Sigmoid colon (tissue), 7 donors: ENCODE data around the gene MIX23. TPM values are rescaled to one million over a fixed set of nuclear protein-coding genes. Genes with fewer than 3 reads are reported as not detected.

Source experiments
- DNase-seq: peaks from one replicate; pipeline ENCODE4 v3.0.0-alpha.2; 2019
- H3K27ac ChIP-seq, 4 donors: fragments of 200-600 bp; sonication (generic); one replicate each; pipeline ENCODE4 v1.5.1; 2016 to 2019; ENCODE audit warnings: mild to moderate bottlenecking in 1 of 4
- H3K27me3 ChIP-seq, 3 donors: fragments of 200-600 bp; sonication (generic); one replicate each; pipeline ENCODE4 v1.5.1; 2019; ENCODE audit warnings: mild to moderate bottlenecking in 1 of 3
- H3K36me3 ChIP-seq, 4 donors: fragments of 200-600 bp; sonication (generic); one replicate each; pipeline ENCODE4 v1.5.1; 2016 to 2019
- H3K4me1 ChIP-seq, 4 donors: fragments of 200-600 bp; sonication (generic); one replicate each; pipeline ENCODE4 v1.5.1; 2017 to 2019
- H3K4me3 ChIP-seq, 4 donors: fragments of 200-600 bp; sonication (generic); one replicate each; pipeline ENCODE4 v1.5.1; 2017 to 2019; ENCODE audit warnings: mild to moderate bottlenecking in 2 of 4, moderate library complexity in 1 of 4
- H3K9me3 ChIP-seq, 4 donors: fragments of 200-600 bp in 3 of 4; sonication (generic) in 3 of 4; one replicate each; pipeline versions ENCODE4 v1.5.1 to v1.6.1; 2013 to 2019
- EP300 ChIP-seq, 4 donors: sonication (generic); formaldehyde crosslinking; IDR thresholded peaks; one replicate each; pipeline ENCODE4 v1.6.1; 2017; ENCODE audit warnings: antibody characterized with exemption in 4 of 4
- POLR2A ChIP-seq, 2 donors: fragments of 450-650 bp; IDR thresholded peaks; one replicate each; pipeline ENCODE4 v1.6.1; 2016; ENCODE audit warnings: antibody characterized with exemption in 2 of 2, mild to moderate bottlenecking in 2 of 2, moderate library complexity in 2 of 2
- POLR2AphosphoS5 ChIP-seq, 4 donors: sonication (generic); formaldehyde crosslinking; IDR thresholded peaks; one replicate each; pipeline ENCODE4 v1.6.1; 2017; ENCODE audit warnings: antibody characterized with exemption in 4 of 4
- WGBS, 2 donors: extraction: QIAGEN DNeasy Blood & Tissue Kit; methylation state at CpG; one replicate each; pipeline ENCODE4 v1.1.7; 2013; 5-methylcytosine and 5-hydroxymethylcytosine counted together
- intact Hi-C: fragments of 100-400 bp; cut with DNase I; formaldehyde crosslinking; loops from one replicate; pipeline ENCODE4 v1.15.1; 2023
- polyA plus RNA-seq, 3 donors: library from polyadenylated mRNA; stranded (reverse); fragments of 200-250 nt; gene quantifications; one replicate each; pipeline ENCODE4 v1.2.3, GENCODE V29; 2013
- total RNA-seq, 4 donors: library from RNA; depleted of rRNA; stranded (reverse); fragments of >200 nt; gene quantifications; one replicate each; pipeline ENCODE4 v1.1.0, GENCODE V29; 2016
- TF ChIP-seq, protein P1 (sequence below), 4 experiments: fragments of 450-650 bp in 3 of 4; fragments of 200-600 bp in 1 of 4; IDR thresholded peaks; one replicate each; pipeline ENCODE4 v1.5.1; 2016 to 2019; ENCODE audit warnings: antibody characterized with exemption in 4 of 4, mild to moderate bottlenecking in 3 of 4, moderate library complexity in 2 of 4
- donor health status: healthy with polysubstance abuse.
- donor health status: Bipolar disorder and iron deficiency.
- donor health status: healthy.

MIX23 gene
- total and polyA plus RNA-seq, 7 donors = 8.2 to 49.2 (median 24.8) TPM

DNA sequence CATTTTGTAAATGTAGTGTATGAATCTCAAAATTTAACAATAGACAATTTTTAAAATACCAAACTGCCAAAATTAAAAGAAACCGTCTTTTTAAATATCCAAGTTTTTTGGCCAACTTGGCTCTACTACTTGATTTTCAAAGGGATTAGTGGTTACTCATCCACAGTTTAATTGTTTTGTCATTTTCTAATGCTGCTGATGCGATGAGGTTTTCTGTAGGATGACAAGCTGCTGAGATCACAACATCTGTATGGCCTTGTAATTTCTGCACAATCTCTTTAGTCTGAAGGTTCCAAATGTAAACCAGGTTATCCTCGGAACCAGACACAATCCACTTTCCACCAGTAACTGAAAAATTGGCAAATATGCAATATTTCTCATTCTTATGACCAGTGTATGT lies 31.4 kb upstream of the MIX23 start:
- no peak overlapping the region for H3K4me3 ChIP-seq
- no peak overlapping the region for H3K27ac ChIP-seq
- no peaks in the 10 kb centered on the region for H3K27me3 ChIP-seq
- no peaks in the 10 kb centered on the region for H3K9me3 ChIP-seq
- intact Hi-C loops = loop anchor here (10.0 kb wide), 1 partner anchor 100 kb away; the partner anchor contains the start of gene KPNA1
- peaks cover 0 to 34% (median 7%) of the 10 kb centered on the region in 4 donors for H3K36me3 ChIP-seq
- no peak for TF ChIP-seq POLR2A (IDR thresholded peaks at IDR 0.05)
- no peak for DNase-seq
- WGBS, 2 donors = 77 to 95% methylated on average over 3 of the region's 3 CpGs
- peaks cover 0 to 31% (median 27%) of the 10 kb centered on the region in 4 donors for H3K4me1 ChIP-seq

DNA sequence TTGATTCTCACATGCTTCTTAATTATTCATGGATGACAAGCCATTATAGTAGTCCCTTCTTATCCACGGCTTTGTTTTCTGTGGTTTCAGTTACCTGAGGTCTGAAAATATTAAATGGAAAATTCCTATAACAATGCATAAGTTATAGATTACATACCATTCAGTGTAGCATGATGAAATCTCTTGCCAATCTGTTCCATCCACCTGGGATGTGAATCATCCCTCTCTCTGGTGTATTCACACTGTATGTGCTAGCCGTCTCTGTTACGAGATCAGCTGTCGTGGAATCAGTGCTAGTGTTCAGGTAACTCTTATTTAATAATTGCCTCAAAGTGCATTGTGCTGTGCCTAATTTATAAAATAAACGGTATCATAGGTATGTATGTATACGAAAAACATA lies 27.6 kb upstream of the MIX23 start:
- H3K27ac ChIP-seq = no peak overlapping the region
- no peak overlapping the region for H3K4me3 ChIP-seq
- no peaks in the 10 kb centered on the region for H3K27me3 ChIP-seq
- H3K36me3 ChIP-seq = peaks cover 0 to 70% (median 21%) of the 10 kb centered on the region in 4 donors
- TF ChIP-seq, protein P1, sequence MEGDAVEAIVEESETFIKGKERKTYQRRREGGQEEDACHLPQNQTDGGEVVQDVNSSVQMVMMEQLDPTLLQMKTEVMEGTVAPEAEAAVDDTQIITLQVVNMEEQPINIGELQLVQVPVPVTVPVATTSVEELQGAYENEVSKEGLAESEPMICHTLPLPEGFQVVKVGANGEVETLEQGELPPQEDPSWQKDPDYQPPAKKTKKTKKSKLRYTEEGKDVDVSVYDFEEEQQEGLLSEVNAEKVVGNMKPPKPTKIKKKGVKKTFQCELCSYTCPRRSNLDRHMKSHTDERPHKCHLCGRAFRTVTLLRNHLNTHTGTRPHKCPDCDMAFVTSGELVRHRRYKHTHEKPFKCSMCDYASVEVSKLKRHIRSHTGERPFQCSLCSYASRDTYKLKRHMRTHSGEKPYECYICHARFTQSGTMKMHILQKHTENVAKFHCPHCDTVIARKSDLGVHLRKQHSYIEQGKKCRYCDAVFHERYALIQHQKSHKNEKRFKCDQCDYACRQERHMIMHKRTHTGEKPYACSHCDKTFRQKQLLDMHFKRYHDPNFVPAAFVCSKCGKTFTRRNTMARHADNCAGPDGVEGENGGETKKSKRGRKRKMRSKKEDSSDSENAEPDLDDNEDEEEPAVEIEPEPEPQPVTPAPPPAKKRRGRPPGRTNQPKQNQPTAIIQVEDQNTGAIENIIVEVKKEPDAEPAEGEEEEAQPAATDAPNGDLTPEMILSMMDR (IDR thresholded peaks at IDR 0.05) = no peak
- TF ChIP-seq POLR2A (IDR thresholded peaks at IDR 0.05) (no peak), POLR2AphosphoS5 (IDR thresholded peaks at IDR 0.05) (no peak), EP300 (IDR thresholded peaks at IDR 0.05) (no peak)
- peaks cover 0 to 19% (median 15%) of the 10 kb centered on the region in 4 donors for H3K4me1 ChIP-seq
- H3K9me3 ChIP-seq = no peaks in the 10 kb centered on the region
- DNase-seq = no peak
- 89 to 94% methylated on average over 6 of the region's 6 CpGs for WGBS, 2 donors
- intact Hi-C loops = loop anchor here (10.0 kb wide), 1 partner anchor 104 kb away; the partner anchor contains the start of gene KPNA1

DNA sequence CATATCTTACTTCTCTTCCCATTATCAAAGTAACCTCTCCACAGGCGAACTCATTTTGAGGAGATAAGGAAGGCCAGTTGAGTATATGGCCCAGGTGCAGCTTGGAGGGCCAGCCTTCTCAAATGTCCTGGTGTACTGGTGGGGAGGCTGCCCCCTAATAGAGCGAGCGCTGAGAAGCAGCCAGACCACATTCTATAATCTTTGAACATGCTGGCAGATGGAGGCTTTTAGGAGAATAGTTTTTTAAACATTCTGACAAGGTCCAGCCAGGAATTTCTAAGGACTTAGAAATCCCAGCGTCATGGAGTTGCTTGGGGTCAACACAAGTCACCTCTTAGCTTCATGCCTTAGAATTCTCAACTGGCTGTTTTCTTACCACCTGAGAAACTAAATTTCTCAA lies 27.1 kb upstream of the MIX23 start:
- Histone ChIP-seq H3K36me3 (peaks cover 0 to 75% (median 21%) of the 10 kb centered on the region in 4 donors), H3K27me3 (no peaks in the 10 kb centered on the region), H3K4me1 (peaks cover 0 to 15% (median 11%) of the 10 kb centered on the region in 4 donors), H3K4me3 (no peak overlapping the region), H3K9me3 (no peaks in the 10 kb centered on the region), H3K27ac (no peak overlapping the region)
- 91% methylated on average over 4 of the region's 4 CpGs for WGBS, 2 donors
- DNase-seq = no peak
- intact Hi-C loops = loop anchor here (10.0 kb wide), 1 partner anchor 105 kb away; the partner anchor contains the start of gene KPNA1
- TF ChIP-seq, protein P1 (IDR thresholded peaks at IDR 0.05) = no peak
- TF ChIP-seq EP300 (IDR thresholded peaks at IDR 0.05) (no peak), POLR2A (IDR thresholded peaks at IDR 0.05) (no peak), POLR2AphosphoS5 (IDR thresholded peaks at IDR 0.05) (no peak)

DNA sequence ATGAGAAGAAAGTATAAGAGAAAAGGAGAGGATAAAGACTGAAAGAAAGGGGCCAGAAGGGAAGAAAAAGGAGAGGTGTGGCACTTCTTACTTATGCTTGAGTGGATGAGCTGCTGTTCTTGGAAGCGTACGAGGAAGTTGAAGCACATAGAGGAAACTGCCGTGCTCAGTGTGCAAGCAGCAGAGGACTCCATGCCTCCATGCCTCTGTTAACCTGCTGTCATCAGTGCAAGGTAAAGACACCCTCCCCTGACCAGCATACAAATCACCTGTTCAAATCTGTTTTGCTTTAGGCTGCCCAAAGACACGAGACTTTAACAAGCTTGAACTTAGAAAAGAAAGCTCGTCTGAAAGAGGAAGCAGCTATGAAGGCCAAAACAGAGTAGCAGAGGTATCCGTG lies 26.4 kb upstream of the MIX23 start:
- H3K36me3 ChIP-seq = peaks cover 0 to 82% (median 21%) of the 10 kb centered on the region in 4 donors

DNA sequence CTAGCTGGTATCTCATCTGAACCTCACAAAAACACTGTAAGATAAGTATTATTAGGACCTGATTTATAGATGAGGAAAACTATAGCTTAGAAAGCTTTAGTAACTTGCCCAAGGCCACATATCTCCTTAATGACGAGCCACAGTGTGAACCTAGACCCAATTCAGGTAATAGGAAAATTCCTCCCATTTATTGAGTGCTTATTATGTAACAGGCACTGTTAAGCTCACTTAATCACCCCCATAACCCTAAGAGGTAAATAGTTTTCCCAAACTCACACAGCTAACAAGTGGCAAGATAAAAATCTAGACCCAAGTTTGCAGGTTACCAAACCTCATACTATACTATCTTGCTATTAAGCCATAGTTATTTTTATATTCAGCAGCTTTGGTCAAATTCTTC lies 24.9 kb upstream of the MIX23 start:
- H3K27ac ChIP-seq = no peak overlapping the region
- TF ChIP-seq POLR2A (IDR thresholded peaks at IDR 0.05) = no peak
- no peak for TF ChIP-seq POLR2AphosphoS5 (IDR thresholded peaks at IDR 0.05)
- TF ChIP-seq, protein P1 (IDR thresholded peaks at IDR 0.05) = no peak
- no peak for TF ChIP-seq EP300 (IDR thresholded peaks at IDR 0.05)
- no peak overlapping the region for H3K4me3 ChIP-seq
- WGBS, 2 donors = 92% methylated on average over 1 of the region's 1 CpG
- H3K4me1 ChIP-seq = peaks cover 0 to under 1% (median 0%) of the 10 kb centered on the region in 4 donors
- H3K36me3 ChIP-seq = peaks cover 0 to 94% (median 21%) of the 10 kb centered on the region in 4 donors
- H3K9me3 ChIP-seq = no peaks in the 10 kb centered on the region
- no peaks in the 10 kb centered on the region for H3K27me3 ChIP-seq
- no peak for DNase-seq
- intact Hi-C loops = no loop called here

More for the DNA sequence above, 26.4 kb upstream of the MIX23 start:
- Histone ChIP-seq H3K4me3 (no peak overlapping the region), H3K4me1 (peaks cover 0 to 8% (median 4%) of the 10 kb centered on the region in 4 donors), H3K9me3 (no peaks in the 10 kb centered on the region), H3K27ac (no peak overlapping the region), H3K27me3 (no peaks in the 10 kb centered on the region)
- TF ChIP-seq, protein P1 (IDR thresholded peaks at IDR 0.05) = no peak
- TF ChIP-seq EP300 (IDR thresholded peaks at IDR 0.05) = no peak
- TF ChIP-seq POLR2AphosphoS5 (IDR thresholded peaks at IDR 0.05) = no peak
- TF ChIP-seq POLR2A (IDR thresholded peaks at IDR 0.05) = no peak
- no peak for DNase-seq
- WGBS, 2 donors = 65 to 76% methylated on average over 6 of the region's 6 CpGs
- intact Hi-C loops = no loop called here
